SK-N-SH (cell line): ENCODE data around the gene ELAPOR1.

Experiments
- EZH2phosphoT487 ChIP-seq: fragments of 200-600 bp; sonication (generic); IDR thresholded peaks from 2 replicates; pipeline ENCODE4 v1.6.1; 2017; ENCODE audit warnings: low read depth, mixed run types, mild to moderate bottlenecking, antibody characterized with exemption, moderate library complexity, borderline replicate concordance
- GABPA ChIP-seq: IDR thresholded peaks from 2 replicates; pipeline ENCODE4 v1.4.0; 2012; ENCODE audit warnings: low read depth, mild to moderate bottlenecking
- JUND ChIP-seq: IDR thresholded peaks from 2 replicates; pipeline ENCODE4 v1.4.0; 2012
- MEF2A ChIP-seq: IDR thresholded peaks from 2 replicates; pipeline ENCODE4 v1.4.0; 2012; ENCODE audit warnings: low read depth, borderline replicate concordance
- NFIC ChIP-seq: IDR thresholded peaks from 2 replicates; pipeline ENCODE4 v1.4.0; 2012; ENCODE audit warnings: borderline replicate concordance
- POLR2AphosphoS5 ChIP-seq: IDR thresholded peaks from 2 replicates; pipeline ENCODE4 v1.6.1; 2012; ENCODE audit warnings: low read depth, low read length
- RCOR1 ChIP-seq: fragments of 150-350 bp; IDR thresholded peaks from 2 replicates; pipeline ENCODE4 v1.6.1; 2017; ENCODE audit warnings: antibody characterized with exemption, low read length
- SIN3A ChIP-seq: IDR thresholded peaks from 2 replicates; pipeline ENCODE4 v1.6.1; 2012; ENCODE audit warnings: low read depth, mild to moderate bottlenecking, low read length, moderate library complexity, borderline replicate concordance
- YY1 ChIP-seq: IDR thresholded peaks from 2 replicates; pipeline ENCODE4 v1.4.0; 2012; ENCODE audit warnings: low read depth, mild to moderate bottlenecking
- TF ChIP-seq, protein P1 (sequence below): fragments of 200-600 bp; sonication (generic); IDR thresholded peaks from 2 replicates; pipeline ENCODE4 v1.6.1; 2017; ENCODE audit warnings: antibody characterized with exemption, mild to moderate bottlenecking, moderate library complexity
- TF ChIP-seq, protein P2 (sequence below): IDR thresholded peaks from 2 replicates; pipeline ENCODE4 v1.4.0; 2012; ENCODE audit warnings: low read depth, borderline replicate concordance
- TF ChIP-seq, protein P3 (sequence below): IDR thresholded peaks from 2 replicates; pipeline ENCODE4 v1.6.1; 2012; ENCODE audit warnings: mild to moderate bottlenecking, low read depth, low read length, moderate library complexity
- TF ChIP-seq, protein P4 (sequence below): fragments of 150-350 bp; IDR thresholded peaks from 2 replicates; pipeline ENCODE4 v1.6.1; 2016; ENCODE audit warnings: mild to moderate bottlenecking, low read depth, low read length

DNA sequence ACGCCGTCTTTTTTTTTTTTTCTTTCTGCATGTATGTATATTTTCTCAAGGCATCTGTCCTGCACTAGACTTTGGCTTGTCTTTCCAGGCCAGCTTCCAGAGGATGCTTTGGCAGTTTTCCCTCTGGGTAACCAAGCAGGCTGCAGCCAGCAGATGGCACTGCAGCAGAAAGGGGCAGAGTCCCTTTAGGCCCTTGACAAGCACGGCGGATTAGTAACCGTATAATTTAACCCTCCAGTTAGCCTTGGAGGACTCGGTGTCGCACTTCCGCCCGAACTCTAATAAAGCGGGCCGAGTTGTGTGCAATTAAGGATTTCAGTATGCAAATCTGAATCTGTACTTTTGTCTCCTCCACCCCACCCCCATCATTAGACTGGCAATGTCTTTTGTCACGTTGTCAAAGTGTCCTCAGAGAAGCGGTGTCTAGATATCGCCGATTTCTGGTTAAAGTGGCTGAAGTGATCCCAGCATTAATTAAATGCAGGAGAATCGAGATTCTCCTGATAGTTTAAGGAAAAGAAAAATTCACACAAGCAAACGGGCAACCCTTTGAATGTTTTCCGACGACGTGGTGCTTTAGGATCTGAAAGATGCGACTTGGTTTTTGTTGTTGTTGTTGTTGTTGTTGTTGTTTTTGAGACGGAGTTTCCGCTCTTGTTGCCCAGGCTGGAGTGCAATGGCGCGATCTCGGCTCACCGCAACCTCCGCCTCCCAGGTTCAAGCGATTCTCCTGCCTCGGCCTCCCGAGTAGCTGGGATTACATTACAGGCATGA lies 24.5 kb upstream of the ELAPOR1 start:
- TF ChIP-seq, protein P1, sequence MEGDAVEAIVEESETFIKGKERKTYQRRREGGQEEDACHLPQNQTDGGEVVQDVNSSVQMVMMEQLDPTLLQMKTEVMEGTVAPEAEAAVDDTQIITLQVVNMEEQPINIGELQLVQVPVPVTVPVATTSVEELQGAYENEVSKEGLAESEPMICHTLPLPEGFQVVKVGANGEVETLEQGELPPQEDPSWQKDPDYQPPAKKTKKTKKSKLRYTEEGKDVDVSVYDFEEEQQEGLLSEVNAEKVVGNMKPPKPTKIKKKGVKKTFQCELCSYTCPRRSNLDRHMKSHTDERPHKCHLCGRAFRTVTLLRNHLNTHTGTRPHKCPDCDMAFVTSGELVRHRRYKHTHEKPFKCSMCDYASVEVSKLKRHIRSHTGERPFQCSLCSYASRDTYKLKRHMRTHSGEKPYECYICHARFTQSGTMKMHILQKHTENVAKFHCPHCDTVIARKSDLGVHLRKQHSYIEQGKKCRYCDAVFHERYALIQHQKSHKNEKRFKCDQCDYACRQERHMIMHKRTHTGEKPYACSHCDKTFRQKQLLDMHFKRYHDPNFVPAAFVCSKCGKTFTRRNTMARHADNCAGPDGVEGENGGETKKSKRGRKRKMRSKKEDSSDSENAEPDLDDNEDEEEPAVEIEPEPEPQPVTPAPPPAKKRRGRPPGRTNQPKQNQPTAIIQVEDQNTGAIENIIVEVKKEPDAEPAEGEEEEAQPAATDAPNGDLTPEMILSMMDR = peak; percentile 58
- TF ChIP-seq JUND (no peak), SIN3A (no peak), EZH2phosphoT487 (no peak), RCOR1 (no peak), YY1 (no peak), NFIC (no peak), GABPA (no peak), POLR2AphosphoS5 (no peak), MEF2A (no peak)
- TF ChIP-seq, protein P2, sequence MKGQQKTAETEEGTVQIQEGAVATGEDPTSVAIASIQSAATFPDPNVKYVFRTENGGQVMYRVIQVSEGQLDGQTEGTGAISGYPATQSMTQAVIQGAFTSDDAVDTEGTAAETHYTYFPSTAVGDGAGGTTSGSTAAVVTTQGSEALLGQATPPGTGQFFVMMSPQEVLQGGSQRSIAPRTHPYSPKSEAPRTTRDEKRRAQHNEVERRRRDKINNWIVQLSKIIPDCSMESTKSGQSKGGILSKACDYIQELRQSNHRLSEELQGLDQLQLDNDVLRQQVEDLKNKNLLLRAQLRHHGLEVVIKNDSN = no peak
- TF ChIP-seq, protein P3, sequence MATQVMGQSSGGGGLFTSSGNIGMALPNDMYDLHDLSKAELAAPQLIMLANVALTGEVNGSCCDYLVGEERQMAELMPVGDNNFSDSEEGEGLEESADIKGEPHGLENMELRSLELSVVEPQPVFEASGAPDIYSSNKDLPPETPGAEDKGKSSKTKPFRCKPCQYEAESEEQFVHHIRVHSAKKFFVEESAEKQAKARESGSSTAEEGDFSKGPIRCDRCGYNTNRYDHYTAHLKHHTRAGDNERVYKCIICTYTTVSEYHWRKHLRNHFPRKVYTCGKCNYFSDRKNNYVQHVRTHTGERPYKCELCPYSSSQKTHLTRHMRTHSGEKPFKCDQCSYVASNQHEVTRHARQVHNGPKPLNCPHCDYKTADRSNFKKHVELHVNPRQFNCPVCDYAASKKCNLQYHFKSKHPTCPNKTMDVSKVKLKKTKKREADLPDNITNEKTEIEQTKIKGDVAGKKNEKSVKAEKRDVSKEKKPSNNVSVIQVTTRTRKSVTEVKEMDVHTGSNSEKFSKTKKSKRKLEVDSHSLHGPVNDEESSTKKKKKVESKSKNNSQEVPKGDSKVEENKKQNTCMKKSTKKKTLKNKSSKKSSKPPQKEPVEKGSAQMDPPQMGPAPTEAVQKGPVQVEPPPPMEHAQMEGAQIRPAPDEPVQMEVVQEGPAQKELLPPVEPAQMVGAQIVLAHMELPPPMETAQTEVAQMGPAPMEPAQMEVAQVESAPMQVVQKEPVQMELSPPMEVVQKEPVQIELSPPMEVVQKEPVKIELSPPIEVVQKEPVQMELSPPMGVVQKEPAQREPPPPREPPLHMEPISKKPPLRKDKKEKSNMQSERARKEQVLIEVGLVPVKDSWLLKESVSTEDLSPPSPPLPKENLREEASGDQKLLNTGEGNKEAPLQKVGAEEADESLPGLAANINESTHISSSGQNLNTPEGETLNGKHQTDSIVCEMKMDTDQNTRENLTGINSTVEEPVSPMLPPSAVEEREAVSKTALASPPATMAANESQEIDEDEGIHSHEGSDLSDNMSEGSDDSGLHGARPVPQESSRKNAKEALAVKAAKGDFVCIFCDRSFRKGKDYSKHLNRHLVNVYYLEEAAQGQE = no peak
- TF ChIP-seq, protein P4, sequence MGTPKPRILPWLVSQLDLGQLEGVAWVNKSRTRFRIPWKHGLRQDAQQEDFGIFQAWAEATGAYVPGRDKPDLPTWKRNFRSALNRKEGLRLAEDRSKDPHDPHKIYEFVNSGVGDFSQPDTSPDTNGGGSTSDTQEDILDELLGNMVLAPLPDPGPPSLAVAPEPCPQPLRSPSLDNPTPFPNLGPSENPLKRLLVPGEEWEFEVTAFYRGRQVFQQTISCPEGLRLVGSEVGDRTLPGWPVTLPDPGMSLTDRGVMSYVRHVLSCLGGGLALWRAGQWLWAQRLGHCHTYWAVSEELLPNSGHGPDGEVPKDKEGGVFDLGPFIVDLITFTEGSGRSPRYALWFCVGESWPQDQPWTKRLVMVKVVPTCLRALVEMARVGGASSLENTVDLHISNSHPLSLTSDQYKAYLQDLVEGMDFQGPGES = no peak
